Esophagus muscularis mucosa (tissue), 3 donors: ENCODE results near the gene GORASP1.

Experiments
- POLR2AphosphoS5 ChIP-seq, 2 donors: sonication (generic); formaldehyde crosslinking; IDR thresholded peaks; one replicate each; pipeline ENCODE4 v1.6.1; 2017; ENCODE audit warnings: antibody characterized with exemption in 2 of 2
- TF ChIP-seq, protein P1 (sequence below), 3 experiments: fragments of 200-600 bp in 2 of 3; fragments of 450-650 bp in 1 of 3; sonication (generic) in 2 of 3; IDR thresholded peaks; one replicate each; pipeline ENCODE4 v1.5.1; 2017 to 2019; ENCODE audit warnings: antibody characterized with exemption in 3 of 3, mild to moderate bottlenecking in 2 of 3, moderate library complexity in 1 of 3

DNA sequence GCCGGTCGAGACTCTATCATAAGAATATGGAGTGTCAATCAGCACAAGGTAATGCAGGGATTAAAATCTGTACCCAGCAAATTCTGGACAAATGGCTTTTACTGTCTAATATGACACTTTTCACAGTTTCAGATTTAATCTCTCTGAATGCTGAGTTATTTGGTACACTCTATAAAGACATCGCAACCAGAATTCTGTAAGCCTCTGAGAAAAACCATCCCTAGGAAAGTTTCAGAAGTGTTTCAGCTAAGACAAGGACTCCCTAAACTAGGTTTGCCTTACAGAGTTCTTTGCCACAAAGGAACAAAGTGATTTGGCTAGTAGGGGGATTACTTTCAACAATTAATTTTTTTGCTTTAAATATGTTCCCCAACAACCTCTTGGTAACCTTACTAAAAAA, 44.3 kb downstream of the GORASP1 start:
- no peak for TF ChIP-seq POLR2AphosphoS5 (IDR thresholded peaks at IDR 0.05)
- TF ChIP-seq, protein P1, sequence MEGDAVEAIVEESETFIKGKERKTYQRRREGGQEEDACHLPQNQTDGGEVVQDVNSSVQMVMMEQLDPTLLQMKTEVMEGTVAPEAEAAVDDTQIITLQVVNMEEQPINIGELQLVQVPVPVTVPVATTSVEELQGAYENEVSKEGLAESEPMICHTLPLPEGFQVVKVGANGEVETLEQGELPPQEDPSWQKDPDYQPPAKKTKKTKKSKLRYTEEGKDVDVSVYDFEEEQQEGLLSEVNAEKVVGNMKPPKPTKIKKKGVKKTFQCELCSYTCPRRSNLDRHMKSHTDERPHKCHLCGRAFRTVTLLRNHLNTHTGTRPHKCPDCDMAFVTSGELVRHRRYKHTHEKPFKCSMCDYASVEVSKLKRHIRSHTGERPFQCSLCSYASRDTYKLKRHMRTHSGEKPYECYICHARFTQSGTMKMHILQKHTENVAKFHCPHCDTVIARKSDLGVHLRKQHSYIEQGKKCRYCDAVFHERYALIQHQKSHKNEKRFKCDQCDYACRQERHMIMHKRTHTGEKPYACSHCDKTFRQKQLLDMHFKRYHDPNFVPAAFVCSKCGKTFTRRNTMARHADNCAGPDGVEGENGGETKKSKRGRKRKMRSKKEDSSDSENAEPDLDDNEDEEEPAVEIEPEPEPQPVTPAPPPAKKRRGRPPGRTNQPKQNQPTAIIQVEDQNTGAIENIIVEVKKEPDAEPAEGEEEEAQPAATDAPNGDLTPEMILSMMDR (IDR thresholded peaks at IDR 0.05) = no peak
